Fibroblast of upper back skin (primary cell): ENCODE data around the gene SUPT3H.

Experiments used
- DNase-seq: peaks from one replicate; pipeline ENCODE4 v3.0.0-alpha.2; 2013

Gene SUPT3H

DNA sequence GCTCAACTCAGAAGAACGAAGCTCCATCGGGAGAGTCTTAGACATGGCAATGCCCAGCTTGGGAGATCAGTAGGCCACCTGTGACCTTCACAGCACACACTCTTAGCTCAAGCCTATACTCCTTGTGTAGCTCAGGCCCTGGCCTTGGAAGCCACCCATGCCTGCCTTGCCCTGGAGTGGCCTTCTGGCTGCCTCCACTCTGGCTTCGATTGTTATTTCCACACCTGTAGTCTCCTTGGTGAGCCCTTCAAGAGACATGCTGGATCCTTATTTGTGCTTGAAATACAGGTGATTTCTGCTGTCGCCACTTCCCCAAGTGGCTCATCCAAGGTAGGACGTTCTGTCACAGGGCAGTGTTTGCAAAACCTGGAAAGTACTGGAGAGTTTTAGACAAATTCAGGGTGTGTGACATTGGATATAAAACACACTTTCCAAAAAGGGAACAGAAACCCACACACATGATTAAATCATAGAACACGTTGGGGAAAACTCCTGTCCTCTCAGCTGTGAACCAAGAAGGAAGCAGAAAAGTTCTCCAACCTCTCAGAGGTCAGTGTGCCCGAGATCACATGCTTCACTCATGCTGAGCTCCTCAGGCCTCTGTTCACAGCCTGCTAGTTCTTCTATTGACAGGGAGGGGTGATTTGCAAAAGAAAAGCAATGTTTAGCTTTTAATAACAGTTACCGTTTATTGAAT lies 598.5 kb downstream of the SUPT3H start:
- DNase-seq, result no peak
